K562 (cell line): Measurements from ENCODE around the gene PIGH. TPM values are rescaled to one million over a fixed set of nuclear protein-coding genes. Genes with fewer than 3 reads are reported as not detected.

ENCODE experiments used
- BCOR ChIP-seq: fragments of 450-650 bp; IDR thresholded peaks from 2 replicates; pipeline ENCODE4 v1.6.1; 2016
- CCAR2 ChIP-seq: fragments of 200-400 bp; formaldehyde crosslinking; IDR thresholded peaks from 2 replicates; pipeline ENCODE4 v1.6.1; 2017; ENCODE audit warnings: mild to moderate bottlenecking, low read depth, low read length
- CHD1 ChIP-seq: fragments of 200-600 bp; sonication (generic); IDR thresholded peaks from one replicate; pipeline ENCODE4 v1.6.1; 2012; ENCODE audit warnings: mild to moderate bottlenecking, moderate library complexity, low read length, inconsistent platforms
- CREB3L1 ChIP-seq: fragments of 450-650 bp; IDR thresholded peaks from 2 replicates; pipeline ENCODE4 v1.6.1; 2014; ENCODE audit warnings: low read depth, mild to moderate bottlenecking, moderate library complexity, borderline replicate concordance
- CREB5 ChIP-seq: fragments of 250-450 bp; sonication (Bioruptor Pico); IDR thresholded peaks from 2 replicates; pipeline ENCODE4 v1.5.0; 2020; ENCODE audit warnings: mild to moderate bottlenecking
- ELF1 ChIP-seq: fragments of 200-800 bp; sonication (Bioruptor generic); IDR thresholded peaks from 2 replicates; pipeline ENCODE4 v1.6.1; 2016; ENCODE audit warnings: missing genetic modification characterization, missing compliant biosample characterization
- MAZ ChIP-seq, 2 experiments: fragments of 450-650 bp in 1 of 2; sonication (generic) in 1 of 2; formaldehyde crosslinking; IDR thresholded peaks in 1 of 2; conservative IDR thresholded peaks in 1 of 2; 2 replicates each; pipeline versions ENCODE4 v1.4.0 to v1.5.0; 2020; ENCODE audit warnings: mild to moderate bottlenecking in 1 of 2, missing genetic modification reagents in 1 of 2
- NFIC ChIP-seq: fragments of 450-650 bp; IDR thresholded peaks from 2 replicates; pipeline ENCODE4 v1.6.1; 2017; ENCODE audit warnings: mild to moderate bottlenecking, inconsistent platforms
- NFRKB ChIP-seq: fragments of 450-650 bp; IDR thresholded peaks from 2 replicates; pipeline ENCODE4 v1.6.1; 2016; ENCODE audit warnings: low read depth
- POLR2B ChIP-seq: fragments of 450-650 bp; IDR thresholded peaks from 2 replicates; pipeline ENCODE4 v1.6.1; 2018; ENCODE audit warnings: low read depth; ENCODE audit not compliant: partially characterized antibody
- REST ChIP-seq, 2 experiments: fragments of 450-650 bp; formaldehyde crosslinking in 1 of 2; IDR thresholded peaks; 2 replicates each; pipeline versions ENCODE4 v1.4.0 to v1.6.1; 2014 to 2020; ENCODE audit warnings: mild to moderate bottlenecking in 2 of 2, borderline replicate concordance in 1 of 2, low read depth in 1 of 2
- SMAD4 ChIP-seq: fragments of 250-450 bp; sonication (Bioruptor Pico); conservative IDR thresholded peaks from 2 replicates; pipeline ENCODE4 v1.8.0; 2021; ENCODE audit warnings: inconsistent platforms, mild to moderate bottlenecking, moderate library complexity
- TBP ChIP-seq: optimal IDR thresholded peaks from 2 replicates; pipeline ENCODE3; 2011; ENCODE audit warnings: low read depth, low read length, improper control_type of control experiment
- XRCC5 ChIP-seq: fragments of 200-400 bp; formaldehyde crosslinking; IDR thresholded peaks from 2 replicates; pipeline ENCODE4 v1.6.1; 2017; ENCODE audit warnings: low read depth, mild to moderate bottlenecking, low read length
- ZNF23 ChIP-seq: fragments of 250-450 bp; sonication (Bioruptor Pico); IDR thresholded peaks from 2 replicates; pipeline ENCODE4 v1.4.0; 2020; ENCODE audit warnings: mild to moderate bottlenecking
- ZNF778 ChIP-seq: fragments of 450-650 bp; formaldehyde crosslinking; IDR thresholded peaks from 2 replicates; pipeline ENCODE4 v1.4.0; 2020; ENCODE audit warnings: mild to moderate bottlenecking, moderate library complexity
- ZNF780A ChIP-seq: fragments of 250-450 bp; sonication (Bioruptor Pico); IDR thresholded peaks from 2 replicates; pipeline ENCODE4 v1.5.0; 2021; ENCODE audit warnings: mild to moderate bottlenecking
- polyA plus RNA-seq, 8 experiments: library from polyadenylated mRNA; depleted of rRNA in 4 of 8; stranded (reverse) in 5 of 8; unstranded in 3 of 8; fragments of >200 nt; fragmentation: Nextera tagmentation in 2 of 8; fragmentation: Illumina TruSeq in 1 of 8; extraction: Ambion mirVana in 2 of 8; extraction: Trizol in 1 of 8; gene quantifications; 2 replicates each; pipeline versions ENCODE4 v1.2.1 to v1.2.3, GENCODE V29; 2011 to 2014; ENCODE audit warnings: inconsistent platforms in 1 of 8, missing spikeins in 1 of 8
- total RNA-seq, 7 experiments: library from RNA; depleted of rRNA in 6 of 7; stranded (reverse); fragments of >200 nt in 6 of 7; fragmentation: Illumina TruSeq in 2 of 7; extraction: Trizol in 2 of 7; gene quantifications; 2 replicates each; pipeline versions ENCODE4 v1.2.1 to v1.2.3, GENCODE V29; 2011 to 2021; ENCODE audit warnings: low replicate concordance in 1 of 7

The PIGH gene
- total and polyA plus RNA-seq, 9 of the 15 experiments (the other 6 are each of a cell fraction or from before 2014, with no cell fraction given): 21.1 to 53.4 (median 24.7) TPM

GRCh38 chr14:67541448-67542387 is 58.4 kb downstream of the PIGH start (continued):
- TF ChIP-seq REST (IDR thresholded peaks at IDR 0.05; ENCODE audit: borderline replicate concordance) (peak; percentile 46; the same call in 1 of the 2 replicates), REST (CRISPR knock-in tag; IDR thresholded peaks at IDR 0.05; ENCODE audit: low read depth) (no peak), ZNF778 (CRISPR knock-in tag) (no peak), NFRKB (peak; percentile 70; the same call in 1 of the 2 replicates), CCAR2 (no peak), POLR2B (peak; percentile 72), SMAD4 (CRISPR knock-in tag) (0 out of 2 replicates have a peak, but pooled peaks have one; percentile 22), TBP (peak; percentile 50), ZNF23 (CRISPR knock-in tag) (no peak), CHD1 (no peak), BCOR (no peak), CREB5 (CRISPR knock-in tag) (no peak), CREB3L1 (no peak), MAZ (CRISPR knock-in tag; conservative IDR thresholded peaks at IDR 0.05 in 1 of 2, IDR thresholded peaks at IDR 0.05 in 1 of 2) (no peak), ZNF780A (CRISPR knock-in tag) (no peak), ELF1 (peak; percentile 55), NFIC (no peak), XRCC5 (no peak)
